Endothelial cell of umbilical vein (primary cell): ENCODE results near the gene LIMS4.
"Not testable (repeated sequence)": the region's sequence is repeated elsewhere in the genome, so short reads cannot be mapped to it uniquely, and the experiment has no call there.

ENCODE experiments used
- CTCF ChIP-seq, 2 donors: IDR thresholded peaks; 1 replicate in 1 of 2; 2 replicates in 1 of 2; pipeline ENCODE4 v1.5.1; 2011; ENCODE audit warnings: low read length in 2 of 2, mild to moderate bottlenecking in 2 of 2, moderate library complexity in 2 of 2, control low read depth in 1 of 2, inconsistent platforms in 1 of 2, low read depth in 1 of 2; ENCODE audit not compliant: insufficient read depth in 1 of 2; ENCODE audit errors: extremely low read depth in 1 of 2
- EZH2 ChIP-seq: IDR thresholded peaks from 2 replicates; pipeline ENCODE4 v1.6.1; 2012; ENCODE audit warnings: borderline replicate concordance, low read depth, mild to moderate bottlenecking, moderate library complexity, low read length, inconsistent platforms; ENCODE audit not compliant: severe bottlenecking
- FOS ChIP-seq: IDR thresholded peaks from 2 replicates; pipeline ENCODE4 v1.6.1; 2011; ENCODE audit warnings: mild to moderate bottlenecking, low read length, moderate library complexity, borderline replicate concordance; ENCODE audit not compliant: insufficient read depth
- GATA2 ChIP-seq: IDR thresholded peaks from 2 replicates; pipeline ENCODE4 v1.7.0; 2011; ENCODE audit warnings: low read depth, mild to moderate bottlenecking, moderate library complexity, mixed read lengths, low read length; ENCODE audit not compliant: insufficient read length, insufficient read depth
- JUN ChIP-seq: IDR thresholded peaks from 2 replicates; pipeline ENCODE4 v1.6.1; 2011; ENCODE audit warnings: borderline replicate concordance, low read depth; ENCODE audit not compliant: insufficient read length, insufficient read depth
- POLR2A ChIP-seq: IDR thresholded peaks from 2 replicates; pipeline ENCODE4 v1.6.1; 2012; ENCODE audit warnings: low read depth, mild to moderate bottlenecking, control low read depth, low read length
- POLR2AphosphoS5 ChIP-seq: IDR thresholded peaks from 2 replicates; pipeline ENCODE4 v1.6.1; 2012; ENCODE audit warnings: low read depth, mild to moderate bottlenecking, control low read depth, low read length, moderate library complexity; ENCODE audit not compliant: insufficient read depth

GRCh38 chr2:110420641-110421354 lies 51.8 kb downstream of the LIMS4 start:
- not testable (repeated sequence) for TF ChIP-seq CTCF (IDR thresholded peaks at IDR 0.05; ENCODE audit: extremely low read depth in 1 of 2, insufficient read depth in 1 of 2, low read depth in 1 of 2, low read length in 2 of 2); POLR2AphosphoS5; EZH2; POLR2A; GATA2; FOS; JUN
